Mucosa of gallbladder (tissue), 1 donor: ENCODE measurements around the gene SUPT7L. TPM values are rescaled to one million over a fixed set of nuclear protein-coding genes. Genes with fewer than 3 reads are reported as not detected.
A peak's percentile ranks its signal among the peaks of the same experiment; 100 is the strongest.

Experiments
- DNase-seq: peaks from one replicate; pipeline ENCODE4 v3.0.0-alpha.2; 2020; ENCODE audit warnings: low spot score
- total RNA-seq: library from RNA; stranded (reverse); gene quantifications from one replicate; pipeline ENCODE4 v1.2.1, GENCODE V29; 2021
- donor health status: DM: no; HTN: no; CAD: no.

The SUPT7L gene
- 34.8 TPM for total RNA-seq

GRCh38 chr2:27663285-27664153 is at the start of gene SUPT7L, which contains the start of gene SLC4A1AP:
TSS of gene SUPT7L (minus strand) at chr2:27663614. CDS start at chr2:27662192, 1,422 bp downstream.
TSS of gene SLC4A1AP (plus strand) at chr2:27663889. CDS start at chr2:27663915, 26 bp downstream.
- DNase-seq, result peak; percentile 69

DNA sequence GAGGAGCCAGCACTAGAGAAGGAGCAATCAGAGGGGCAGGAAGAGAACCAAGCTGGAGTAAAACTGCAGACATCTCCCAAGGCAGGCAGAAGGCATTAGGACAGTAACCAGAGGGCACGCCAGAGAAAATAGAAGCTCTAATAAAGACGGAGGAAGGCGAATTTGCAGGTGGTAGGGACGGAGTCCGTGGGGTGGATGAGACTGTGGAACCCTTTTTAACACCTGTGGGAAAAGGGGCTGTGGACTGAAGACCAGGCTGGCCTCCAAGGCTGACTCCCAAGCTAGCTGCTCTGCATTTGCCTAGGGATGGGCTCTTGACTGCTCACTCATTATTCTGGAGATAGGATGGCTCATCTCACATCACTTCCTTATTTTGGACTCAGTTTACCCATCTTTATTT is 49.8 kb upstream of the SUPT7L start:
- no peak for DNase-seq

GRCh38 chr2:27712522-27712921 is 49.1 kb upstream of the SUPT7L start:
- DNase-seq, result no peak

GRCh38 chr2:27711804-27712203 is 48.4 kb upstream of the SUPT7L start:
- no peak for DNase-seq

DNA sequence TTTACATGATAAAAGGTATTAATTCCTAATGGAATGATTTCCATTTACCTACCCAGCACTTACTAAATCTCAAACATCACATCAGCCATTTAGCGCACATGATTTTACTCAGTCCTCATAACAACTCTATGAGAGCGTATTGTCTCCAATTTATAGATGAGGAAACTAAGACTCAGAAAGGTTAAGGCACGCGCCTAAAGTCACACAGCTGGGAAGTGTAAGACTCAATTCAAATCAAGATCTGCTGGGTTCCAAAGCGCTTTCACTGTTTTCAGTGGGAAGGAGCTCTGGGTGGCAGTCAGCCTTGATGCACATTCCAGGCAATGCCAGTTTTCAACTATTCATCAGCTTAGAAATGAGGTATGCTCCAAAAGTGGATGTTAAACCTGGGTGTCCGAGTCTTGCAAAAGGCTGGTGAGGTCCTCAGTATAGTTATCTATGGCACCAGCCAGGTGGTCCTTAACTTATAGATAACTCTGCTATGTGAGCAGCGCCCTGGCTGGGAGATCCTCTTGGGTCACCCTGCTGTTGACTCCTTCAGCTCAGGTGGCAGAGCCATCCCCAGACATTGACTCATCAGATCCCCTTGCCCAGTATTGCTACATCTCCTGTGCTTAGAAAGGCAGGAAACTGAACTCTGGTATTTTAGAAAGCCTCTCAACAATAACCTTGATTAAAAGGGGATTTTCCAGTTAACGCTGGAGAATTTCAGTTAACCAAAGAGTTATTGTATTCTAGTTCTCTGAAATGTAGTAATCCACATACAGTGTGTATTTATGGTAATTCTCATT is 47.4 kb upstream of the SUPT7L start:
- no peak for DNase-seq

DNA sequence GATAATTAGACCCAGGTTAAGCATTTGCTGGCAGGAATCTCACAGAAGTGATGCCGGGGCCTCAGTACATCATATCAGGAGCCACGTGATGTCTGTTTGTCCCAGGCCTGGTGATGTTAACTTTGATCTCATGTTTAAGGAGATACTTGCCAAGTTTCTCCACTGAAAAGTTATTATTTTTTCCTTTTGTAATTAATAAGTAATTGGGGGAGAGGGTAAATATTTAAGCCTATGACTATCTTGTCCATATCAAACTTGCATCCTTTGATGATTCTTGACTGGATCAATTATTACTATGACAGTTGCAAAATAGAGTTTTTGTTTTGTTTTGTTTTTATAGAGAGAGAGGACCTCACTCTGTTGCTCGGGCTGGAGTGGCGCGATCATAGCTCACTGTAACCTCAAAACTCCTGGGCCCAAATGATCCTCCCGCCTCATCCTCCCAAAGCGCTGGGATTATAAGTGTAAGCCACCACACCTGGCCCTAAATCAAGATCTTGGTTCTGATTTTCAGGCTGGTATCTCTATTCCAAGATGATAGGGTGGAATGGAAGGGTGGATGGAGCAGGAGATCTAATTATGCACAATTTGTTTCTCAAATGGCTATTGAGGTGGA is 46.7 kb upstream of the SUPT7L start:
- peak; percentile 46 for DNase-seq

GRCh38 chr2:27709326-27709725 is 45.9 kb upstream of the SUPT7L start:
- no peak for DNase-seq

GRCh38 chr2:27708666-27709065 is 45.3 kb upstream of the SUPT7L start:
- no peak for DNase-seq

DNA sequence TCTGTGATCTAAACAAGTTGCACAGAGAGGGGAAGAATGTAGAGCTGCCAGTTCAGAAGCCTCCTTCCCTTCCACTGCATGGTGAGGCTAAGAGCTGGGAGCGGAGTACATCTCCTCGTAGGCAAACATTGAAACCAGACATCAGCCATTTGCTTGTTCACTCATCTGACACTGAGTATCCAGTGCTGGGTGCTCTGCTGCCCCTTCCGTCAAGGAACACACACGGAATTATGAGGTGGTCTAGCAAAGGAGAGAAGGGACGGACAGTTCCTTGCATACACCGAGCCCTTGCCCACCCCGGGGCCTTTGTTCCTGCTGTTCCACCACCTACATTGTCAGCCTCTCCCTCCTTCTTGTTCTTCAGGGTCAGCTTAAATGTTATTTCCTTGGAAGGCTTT is 44.8 kb upstream of the SUPT7L start:
- DNase-seq, result no peak

- no peak for DNase-seq
Measured at GRCh38 chr2:27707462-27708256, 44.2 kb upstream of the SUPT7L start.

GRCh38 chr2:27705851-27706622 is 42.6 kb upstream of the SUPT7L start:
- peak; percentile 83 for DNase-seq

GRCh38 chr2:27704342-27704876 is 41.0 kb upstream of the SUPT7L start:
- no peak for DNase-seq

- DNase-seq, result peak; percentile 88
Measured at GRCh38 chr2:27703638-27704341, 40.4 kb upstream of the SUPT7L start.

DNA sequence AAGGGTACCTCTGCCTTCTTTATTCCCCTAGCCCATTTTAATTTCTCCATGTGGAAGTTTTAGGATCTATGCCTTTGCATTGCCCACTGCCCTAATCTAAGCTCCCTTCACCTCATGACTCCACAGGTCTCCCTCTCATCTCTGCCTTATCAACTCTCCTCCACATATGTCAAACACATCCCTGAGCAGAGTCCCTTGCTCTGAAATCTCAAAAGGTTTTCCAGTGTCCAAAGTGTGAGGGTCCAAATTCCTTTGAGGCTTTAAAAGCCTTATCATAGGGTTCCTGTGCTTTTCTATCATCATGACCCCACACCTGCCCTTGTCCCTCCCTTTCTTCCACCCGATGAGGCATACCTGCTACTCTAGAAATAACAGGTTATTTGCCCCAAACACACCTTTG is 38.9 kb upstream of the SUPT7L start:
- DNase-seq, result no peak

- DNase-seq, result no peak
Measured at GRCh38 chr2:27701676-27702075, 38.3 kb upstream of the SUPT7L start.

GRCh38 chr2:27697660-27698059 is 34.2 kb upstream of the SUPT7L start:
- DNase-seq, result no peak

DNA sequence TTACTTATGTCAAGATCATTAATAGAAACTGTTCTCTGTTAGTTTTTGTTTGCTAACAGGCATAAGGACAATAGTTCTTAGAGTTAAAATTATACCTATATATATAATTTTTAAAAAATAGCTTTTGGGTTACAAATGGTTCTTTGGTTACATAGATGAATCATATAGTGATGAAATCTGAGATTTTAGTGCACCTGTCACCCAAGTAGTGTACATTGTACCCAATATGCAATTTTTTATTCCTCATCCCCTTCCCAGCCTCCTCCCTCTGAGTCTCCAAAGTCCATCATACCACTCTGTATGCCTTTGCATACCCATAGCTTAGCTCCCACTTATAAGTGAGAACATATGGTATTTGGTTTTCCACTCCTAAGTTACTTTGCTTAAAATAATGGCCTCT is 26.6 kb upstream of the SUPT7L start:
- no peak for DNase-seq

DNA sequence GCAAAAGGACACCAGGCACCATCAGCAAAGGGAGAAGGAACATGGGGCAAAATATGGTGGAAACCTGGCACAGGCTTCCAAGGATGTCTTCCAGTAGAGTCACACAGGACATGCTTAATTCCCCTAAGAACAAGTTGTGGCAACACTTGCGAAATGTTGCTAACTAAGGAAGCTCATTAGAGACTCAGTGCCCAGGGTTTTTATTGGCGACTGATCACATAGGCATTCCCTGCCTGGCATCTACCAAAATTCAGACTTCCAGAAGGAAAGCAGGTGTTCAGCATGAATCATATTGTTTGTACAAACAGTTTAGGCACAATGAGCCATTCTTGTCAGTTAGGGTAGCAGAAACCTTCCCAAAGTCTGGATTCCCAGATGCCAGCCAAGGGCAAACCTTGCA is 26.0 kb upstream of the SUPT7L start:
- no peak for DNase-seq

- no peak for DNase-seq
Measured at GRCh38 chr2:27687232-27687631, 23.8 kb upstream of the SUPT7L start.

DNA sequence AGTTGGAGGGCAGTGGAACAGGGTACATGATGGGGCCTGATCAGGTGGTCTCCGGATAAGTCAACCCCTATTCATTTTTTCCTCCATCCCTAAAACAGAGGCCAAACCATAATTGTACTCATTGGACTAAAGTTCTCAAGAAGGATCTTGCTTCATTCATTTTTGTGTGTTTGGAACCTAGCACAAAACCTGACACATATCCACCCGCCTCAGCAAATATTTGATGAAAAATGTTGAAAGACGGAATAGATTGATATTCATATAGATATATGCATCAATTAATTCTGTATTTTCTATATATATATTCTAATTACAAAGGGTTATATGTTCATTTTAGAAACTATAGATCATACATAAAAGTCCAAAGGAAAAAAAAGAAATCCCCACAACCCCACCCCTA is 22.2 kb upstream of the SUPT7L start:
- DNase-seq, result no peak
